Measurements from ENCODE around the gene PKD2L1.

The PKD2L1 gene

GRCh38 chr10:100239851-100240250, 90.2 kb downstream of the PKD2L1 start:
- TF ChIP-seq TARDBP (IDR thresholded peaks at IDR 0.05) (no peak), FOXA1 (IDR thresholded peaks at IDR 0.05) (no peak), BHLHE40 (IDR thresholded peaks at IDR 0.05; ENCODE audit: borderline replicate concordance) (no peak), FOXK2 (IDR thresholded peaks at IDR 0.05) (no peak), CTBP1 (IDR thresholded peaks at IDR 0.05; ENCODE audit: borderline replicate concordance) (no peak), ARNT (IDR thresholded peaks at IDR 0.05) (no peak), LEF1 (IDR thresholded peaks at IDR 0.05; ENCODE audit: borderline replicate concordance) (no peak), L3MBTL2 (conservative IDR thresholded peaks at IDR 0.05) (no peak), HDGF (IDR thresholded peaks at IDR 0.05; ENCODE audit: borderline replicate concordance) (no peak), PKNOX1 (IDR thresholded peaks at IDR 0.05) (no peak)
- ChIA-PET CTCF (interaction anchor here (0.8 to 1.4 kb wide), 2 partner anchors 14 to 24 kb away, joined by 3 to 4 read pairs; no protein-coding TSS in a partner anchor), POLR2A (no interaction called here)
- DNase-seq (ENCODE audit: extremely low spot score) = no peak

GRCh38 chr10:100238429-100238828, 91.6 kb downstream of the PKD2L1 start:
- ChIA-PET CTCF (no interaction called here), POLR2A (no interaction called here)
- no peak for DNase-seq (ENCODE audit: extremely low spot score)
- TF ChIP-seq FOXK2 (IDR thresholded peaks at IDR 0.05) (no peak), ZNF384 (IDR thresholded peaks at IDR 0.05) (no peak), FOXM1 (IDR thresholded peaks at IDR 0.05; ENCODE audit: borderline replicate concordance) (no peak), L3MBTL2 (conservative IDR thresholded peaks at IDR 0.05) (no peak), SUZ12 (IDR thresholded peaks at IDR 0.05) (no peak), LEF1 (IDR thresholded peaks at IDR 0.05; ENCODE audit: borderline replicate concordance) (no peak), NFRKB (IDR thresholded peaks at IDR 0.05) (no peak), BHLHE40 (IDR thresholded peaks at IDR 0.05; ENCODE audit: borderline replicate concordance) (no peak), ELF4 (IDR thresholded peaks at IDR 0.05) (no peak), CTBP1 (IDR thresholded peaks at IDR 0.05; ENCODE audit: borderline replicate concordance) (no peak), HDGF (IDR thresholded peaks at IDR 0.05; ENCODE audit: borderline replicate concordance) (no peak), PKNOX1 (IDR thresholded peaks at IDR 0.05) (no peak), FOXA1 (IDR thresholded peaks at IDR 0.05) (no peak), SP1 (IDR thresholded peaks at IDR 0.05) (no peak), ARNT (IDR thresholded peaks at IDR 0.05) (no peak), TARDBP (IDR thresholded peaks at IDR 0.05) (no peak)
